ENCODE data around the gene IL16. TPM values are rescaled to one million over a fixed set of nuclear protein-coding genes. Genes with fewer than 3 reads are reported as not detected.

The IL16 gene
- total and polyA plus RNA-seq, 11 donors, result 1.2 to 21.6 (median 3.7) TPM

DNA sequence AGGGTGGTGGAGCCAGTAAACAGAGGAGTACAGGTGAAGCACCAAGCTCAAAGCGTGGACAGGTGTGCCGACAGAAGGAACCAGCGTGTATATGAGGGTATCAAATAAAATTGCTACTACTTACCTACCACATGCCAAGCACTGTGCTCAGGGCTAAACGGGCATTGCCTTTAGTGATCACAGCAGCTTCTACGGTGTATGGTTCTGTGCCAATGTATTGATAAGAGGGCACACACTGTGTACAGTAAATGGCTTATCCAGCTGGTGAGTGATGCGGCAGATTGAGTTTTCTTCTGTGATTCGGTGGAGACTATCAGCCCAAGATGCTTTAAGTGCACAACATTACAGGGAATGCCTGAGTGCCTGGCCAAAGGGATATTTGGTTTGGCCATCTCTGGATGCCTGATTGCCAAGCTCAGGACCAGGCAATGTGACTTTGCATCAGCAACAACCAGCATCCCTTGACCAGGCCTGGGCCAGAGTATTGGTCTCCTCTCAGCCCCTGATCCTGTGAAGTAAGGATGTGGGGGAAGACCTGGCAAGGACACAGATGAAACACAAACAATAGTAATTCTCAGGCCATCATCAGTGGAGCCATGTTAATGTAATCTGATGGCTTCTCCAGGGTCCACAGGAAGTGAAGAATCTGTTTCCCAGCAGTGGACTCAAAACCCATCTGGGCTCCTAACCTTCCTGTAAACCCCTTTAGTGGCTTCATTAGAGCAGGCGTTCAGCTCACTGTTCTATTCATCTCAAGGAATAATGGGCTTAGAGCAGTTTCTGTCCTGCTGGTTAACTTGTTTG lies 113.2 kb downstream of the IL16 start:
- 79 to 90% (median 85%) methylated on average over 8 of the region's 8 CpGs for WGBS, 4 donors
- DNase-seq (no peak), ATAC-seq (peak in 1 of 4 donors; percentile 8)
- Histone ChIP-seq H3K9me3 (no peaks in the 10 kb centered on the region), H3K27me3 (no peaks in the 10 kb centered on the region), H3K4me1 (peaks cover 0 to 51% (median 5%) of the 10 kb centered on the region in 12 donors), H3K4me3 (no peak overlapping the region), H3K27ac (peak overlapping the region in 2 of 12 donors; percentile 22 to 90), H3K36me3 (peaks cover 0 to 67% (median 40%) of the 10 kb centered on the region in 9 donors)
- intact Hi-C loops (cut with DNase I), result no loop called here
- TF ChIP-seq POLR2A (IDR thresholded peaks at IDR 0.05), result no peak
- TF ChIP-seq, protein P1, sequence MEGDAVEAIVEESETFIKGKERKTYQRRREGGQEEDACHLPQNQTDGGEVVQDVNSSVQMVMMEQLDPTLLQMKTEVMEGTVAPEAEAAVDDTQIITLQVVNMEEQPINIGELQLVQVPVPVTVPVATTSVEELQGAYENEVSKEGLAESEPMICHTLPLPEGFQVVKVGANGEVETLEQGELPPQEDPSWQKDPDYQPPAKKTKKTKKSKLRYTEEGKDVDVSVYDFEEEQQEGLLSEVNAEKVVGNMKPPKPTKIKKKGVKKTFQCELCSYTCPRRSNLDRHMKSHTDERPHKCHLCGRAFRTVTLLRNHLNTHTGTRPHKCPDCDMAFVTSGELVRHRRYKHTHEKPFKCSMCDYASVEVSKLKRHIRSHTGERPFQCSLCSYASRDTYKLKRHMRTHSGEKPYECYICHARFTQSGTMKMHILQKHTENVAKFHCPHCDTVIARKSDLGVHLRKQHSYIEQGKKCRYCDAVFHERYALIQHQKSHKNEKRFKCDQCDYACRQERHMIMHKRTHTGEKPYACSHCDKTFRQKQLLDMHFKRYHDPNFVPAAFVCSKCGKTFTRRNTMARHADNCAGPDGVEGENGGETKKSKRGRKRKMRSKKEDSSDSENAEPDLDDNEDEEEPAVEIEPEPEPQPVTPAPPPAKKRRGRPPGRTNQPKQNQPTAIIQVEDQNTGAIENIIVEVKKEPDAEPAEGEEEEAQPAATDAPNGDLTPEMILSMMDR (IDR thresholded peaks at IDR 0.05), result no peak

DNA sequence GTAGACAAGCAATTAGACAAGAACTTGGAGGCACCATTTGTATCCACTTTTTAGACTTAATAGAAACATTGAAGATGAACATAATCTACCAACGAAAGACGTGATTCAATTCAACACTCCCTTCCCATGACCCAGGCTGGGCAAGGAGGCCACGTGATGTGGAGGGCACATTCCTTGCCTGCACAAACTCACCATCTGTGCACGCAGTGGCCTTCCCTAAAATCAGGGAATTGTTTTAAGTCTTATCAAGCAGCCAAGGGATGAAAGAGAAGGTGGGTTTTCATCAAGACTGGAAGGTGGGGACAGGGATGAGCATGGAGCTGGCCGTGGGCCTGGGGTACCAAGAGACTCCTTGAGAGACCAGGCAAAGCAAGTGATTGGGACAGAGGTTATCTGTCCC lies 113.8 kb downstream of the IL16 start:
- H3K4me1 ChIP-seq, result peaks cover 0 to 44% (median 5%) of the 10 kb centered on the region in 12 donors
- DNase-seq (no peak), ATAC-seq (no peak)
- no peaks in the 10 kb centered on the region for H3K27me3 ChIP-seq
- WGBS, 4 donors, result 95 to 98% (median 97%) methylated on average over 5 of the region's 5 CpGs
- no peak for TF ChIP-seq POLR2A (IDR thresholded peaks at IDR 0.05)
- TF ChIP-seq, protein P1 (IDR thresholded peaks at IDR 0.05), result no peak
- H3K27ac ChIP-seq, result peak overlapping the region in 2 of 12 donors; percentile 22 to 90
- H3K36me3 ChIP-seq, result peaks cover 0 to 61% (median 39%) of the 10 kb centered on the region in 9 donors
- intact Hi-C loops (cut with DNase I), result no loop called here
- no peak overlapping the region for H3K4me3 ChIP-seq
- H3K9me3 ChIP-seq, result no peaks in the 10 kb centered on the region

DNA sequence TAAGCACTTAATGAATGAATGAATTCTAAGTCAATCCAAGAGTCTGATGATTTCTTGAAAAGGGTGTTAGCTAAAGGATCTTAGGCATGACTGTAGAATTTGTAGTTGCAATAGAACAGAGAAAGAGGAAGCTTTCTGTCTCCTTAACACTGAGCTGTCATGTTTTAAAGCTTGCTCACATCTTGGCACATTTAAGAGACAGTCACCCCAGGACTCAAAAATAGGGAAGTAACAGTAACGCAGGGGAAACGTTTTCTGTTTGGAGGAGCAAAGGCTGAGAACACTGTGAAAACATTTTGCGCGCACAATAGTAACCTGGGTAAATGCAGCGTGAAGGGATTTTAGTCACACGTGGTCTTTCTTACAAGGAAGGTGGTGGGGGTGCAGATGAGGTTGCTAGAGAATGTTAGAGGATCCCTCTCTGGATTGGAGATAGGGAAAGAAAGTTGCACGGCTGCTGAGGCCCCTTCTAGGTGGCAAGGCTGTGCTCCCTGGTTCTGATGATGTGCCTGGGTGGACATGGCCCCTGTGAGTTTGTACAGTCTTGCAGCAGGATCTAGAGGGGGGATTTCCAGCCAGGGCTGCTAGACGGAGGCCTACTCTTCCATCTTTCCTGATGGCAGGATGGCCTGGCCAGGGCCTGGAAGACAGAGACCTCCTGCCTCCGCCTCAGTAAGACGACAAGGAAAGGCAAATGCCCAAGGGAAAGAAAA lies 115.2 kb downstream of the IL16 start:
- ATAC-seq (peak in 3 of 4 donors; percentile 35 to 61 (median 43)), DNase-seq (no peak)
- peak overlapping the region in 7 of 12 donors; percentile 17 to 90 (median 47) for H3K27ac ChIP-seq
- H3K4me1 ChIP-seq, result peaks cover 0 to 43% (median 5%) of the 10 kb centered on the region in 12 donors
- WGBS, 4 donors, result 79 to 92% (median 88%) methylated on average over 10 of the region's 10 CpGs
- H3K36me3 ChIP-seq, result peaks cover 0 to 48% (median 25%) of the 10 kb centered on the region in 9 donors
- H3K27me3 ChIP-seq, result no peaks in the 10 kb centered on the region
- intact Hi-C loops (cut with DNase I), result no loop called here
- H3K4me3 ChIP-seq, result no peak overlapping the region
- H3K9me3 ChIP-seq, result no peaks in the 10 kb centered on the region
- TF ChIP-seq, protein P1 (IDR thresholded peaks at IDR 0.05), result no peak
- TF ChIP-seq POLR2A (IDR thresholded peaks at IDR 0.05), result no peak
